ENCODE measurements around the gene EEF1A2.

GRCh38 chr20:63513207-63513606, 14.3 kb upstream of the EEF1A2 start:
- no peak for TF ChIP-seq FOXP1 (CRISPR knock-in tag; IDR thresholded peaks at IDR 0.05; ENCODE audit: borderline replicate concordance)
- no peak for TF ChIP-seq NFE2L1 (CRISPR knock-in tag; IDR thresholded peaks at IDR 0.05)
- TF ChIP-seq USF2 (CRISPR knock-in tag; IDR thresholded peaks at IDR 0.05), result no peak
- TF ChIP-seq IRF2 (CRISPR knock-in tag; IDR thresholded peaks at IDR 0.05; ENCODE audit: borderline replicate concordance, low read depth), result no peak

All from WTC11 (cell line).